ENCODE measurements around the gene RNF4.

Gene RNF4

DNA sequence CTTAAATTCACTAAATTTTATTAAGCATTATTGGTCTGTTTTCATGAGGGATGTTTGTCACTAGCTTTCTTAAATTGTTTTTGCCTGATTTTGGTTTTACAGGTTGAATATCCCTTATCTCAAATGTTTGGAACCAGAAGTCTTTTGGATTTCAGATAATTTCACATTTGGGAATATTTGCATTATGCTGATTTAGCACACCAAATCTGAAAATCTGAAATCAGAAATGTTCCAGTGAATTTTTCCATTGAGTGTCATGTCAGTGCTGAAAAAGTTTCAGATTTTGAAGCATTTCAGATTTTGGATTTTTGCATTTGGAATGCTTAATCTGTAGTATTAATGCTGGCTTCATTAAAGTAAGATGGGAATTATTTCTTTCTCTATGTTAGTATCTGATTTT is 82.2 kb downstream of the RNF4 start:
- Histone ChIP-seq H3K27ac (peak overlapping the region; percentile 75), H3K36me3 (ENCODE audit: insufficient read depth, low read length) (no peaks in the 10 kb centered on the region), H3K9ac (ENCODE audit: insufficient read length) (no peak overlapping the region), H3K4me3 (no peak overlapping the region), H3K9me3 (ENCODE audit: low read depth, low read length) (no peaks in the 10 kb centered on the region)
- no peak for DNase-seq (ENCODE audit: low read depth, low spot score)
- TF ChIP-seq EZH2 (IDR thresholded peaks at IDR 0.05), result no peak
- no peak for TF ChIP-seq FOXP2 (optimal IDR thresholded peaks at IDR 0.05; ENCODE audit: control extremely low read depth, extremely low read length, insufficient read depth)
- TF ChIP-seq POLR2AphosphoS5 (IDR thresholded peaks at IDR 0.05; ENCODE audit: borderline replicate concordance, low read depth, low read length), result no peak

DNA sequence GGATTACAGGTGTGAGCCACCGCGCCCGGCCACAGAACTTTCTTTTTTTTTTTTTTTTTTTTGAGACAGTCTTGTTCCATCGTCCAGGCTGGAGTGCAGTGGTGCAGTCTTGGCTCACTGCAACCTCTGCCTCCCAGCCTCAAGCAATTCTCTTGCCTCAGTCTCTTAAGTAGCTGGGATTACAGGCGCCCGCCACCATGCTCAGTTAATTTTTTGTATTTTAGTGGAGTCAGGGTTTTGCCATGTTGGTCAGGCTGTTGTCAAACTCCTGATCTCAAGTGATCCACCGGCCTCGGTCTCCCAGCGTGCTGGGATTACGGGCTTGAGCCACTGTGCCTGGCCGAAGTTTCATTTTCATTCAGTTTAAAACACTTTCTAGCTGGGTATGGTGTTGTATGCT is 83.9 kb downstream of the RNF4 start:
- H3K36me3 ChIP-seq (ENCODE audit: insufficient read depth, low read length), result no peaks in the 10 kb centered on the region
- H3K4me3 ChIP-seq, result no peak overlapping the region
- TF ChIP-seq FOXP2 (optimal IDR thresholded peaks at IDR 0.05; ENCODE audit: control extremely low read depth, extremely low read length, insufficient read depth) (no peak), POLR2AphosphoS5 (IDR thresholded peaks at IDR 0.05; ENCODE audit: borderline replicate concordance, low read depth, low read length) (no peak), EZH2 (IDR thresholded peaks at IDR 0.05) (no peak)
- H3K9me3 ChIP-seq (ENCODE audit: low read depth, low read length), result no peaks in the 10 kb centered on the region
- no peak overlapping the region for H3K9ac ChIP-seq (ENCODE audit: insufficient read length)
- no peak for DNase-seq (ENCODE audit: low read depth, low spot score)
- H3K27ac ChIP-seq, result no peak overlapping the region

DNA sequence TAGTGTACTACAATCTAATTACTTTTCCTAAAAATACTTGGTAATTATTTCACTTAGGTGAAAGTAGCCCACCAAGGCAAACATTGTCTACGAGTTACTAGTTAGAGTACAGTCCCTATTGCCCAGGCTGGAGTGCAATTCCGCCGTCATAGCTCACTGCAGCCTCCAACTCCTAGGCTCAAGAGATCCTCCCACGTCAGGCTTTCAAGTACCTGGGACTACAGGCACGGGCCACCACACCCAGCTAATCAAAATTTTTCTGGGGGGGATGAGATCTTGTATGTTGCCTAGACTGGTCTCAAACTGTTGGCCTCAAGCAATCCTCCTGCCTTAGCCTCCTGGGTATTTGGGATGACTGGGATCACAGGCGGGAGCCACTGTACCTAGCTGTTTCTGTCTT is 89.4 kb downstream of the RNF4 start:
- Histone ChIP-seq H3K36me3 (ENCODE audit: insufficient read depth, low read length) (no peaks in the 10 kb centered on the region), H3K27ac (no peak overlapping the region), H3K9ac (ENCODE audit: insufficient read length) (no peak overlapping the region), H3K4me3 (no peak overlapping the region), H3K9me3 (ENCODE audit: low read depth, low read length) (no peaks in the 10 kb centered on the region)
- TF ChIP-seq POLR2AphosphoS5 (IDR thresholded peaks at IDR 0.05; ENCODE audit: borderline replicate concordance, low read depth, low read length) (no peak), FOXP2 (optimal IDR thresholded peaks at IDR 0.05; ENCODE audit: control extremely low read depth, extremely low read length, insufficient read depth) (no peak), EZH2 (IDR thresholded peaks at IDR 0.05) (no peak)
- DNase-seq (ENCODE audit: low read depth, low spot score), result no peak

DNA sequence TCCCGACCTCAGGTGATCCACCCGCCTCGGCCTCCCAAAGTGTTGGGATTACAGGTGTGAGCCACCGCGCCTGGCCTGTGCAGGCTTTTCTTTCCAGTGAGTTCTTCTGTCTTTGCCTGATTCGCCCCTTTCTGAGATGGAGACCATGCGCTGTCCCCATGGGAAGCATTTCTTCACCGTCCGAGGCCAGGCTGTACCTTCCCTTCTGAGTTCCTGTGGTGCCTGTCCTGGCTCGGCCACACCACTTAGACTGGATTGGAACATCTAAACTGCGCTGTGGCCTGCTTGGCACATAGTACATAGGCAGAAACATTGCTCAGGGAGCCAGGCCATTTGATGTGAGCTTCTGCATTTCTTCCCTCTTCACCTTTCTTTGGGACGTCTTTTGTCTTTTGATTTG is 91.3 kb downstream of the RNF4 start:
- no peak overlapping the region for H3K4me3 ChIP-seq
- H3K27ac ChIP-seq, result no peak overlapping the region
- H3K36me3 ChIP-seq (ENCODE audit: insufficient read depth, low read length), result peaks cover 4% of the 10 kb centered on the region; the same call in 1 of the 2 replicates
- no peak overlapping the region for H3K9ac ChIP-seq (ENCODE audit: insufficient read length)
- TF ChIP-seq EZH2 (IDR thresholded peaks at IDR 0.05) (no peak), FOXP2 (optimal IDR thresholded peaks at IDR 0.05; ENCODE audit: control extremely low read depth, extremely low read length, insufficient read depth) (no peak), POLR2AphosphoS5 (IDR thresholded peaks at IDR 0.05; ENCODE audit: borderline replicate concordance, low read depth, low read length) (no peak)
- DNase-seq (ENCODE audit: low read depth, low spot score), result no peak
- no peaks in the 10 kb centered on the region for H3K9me3 ChIP-seq (ENCODE audit: low read depth, low read length)
